ENCODE measurements around the gene TMEM129.

TMEM129 gene

DNA sequence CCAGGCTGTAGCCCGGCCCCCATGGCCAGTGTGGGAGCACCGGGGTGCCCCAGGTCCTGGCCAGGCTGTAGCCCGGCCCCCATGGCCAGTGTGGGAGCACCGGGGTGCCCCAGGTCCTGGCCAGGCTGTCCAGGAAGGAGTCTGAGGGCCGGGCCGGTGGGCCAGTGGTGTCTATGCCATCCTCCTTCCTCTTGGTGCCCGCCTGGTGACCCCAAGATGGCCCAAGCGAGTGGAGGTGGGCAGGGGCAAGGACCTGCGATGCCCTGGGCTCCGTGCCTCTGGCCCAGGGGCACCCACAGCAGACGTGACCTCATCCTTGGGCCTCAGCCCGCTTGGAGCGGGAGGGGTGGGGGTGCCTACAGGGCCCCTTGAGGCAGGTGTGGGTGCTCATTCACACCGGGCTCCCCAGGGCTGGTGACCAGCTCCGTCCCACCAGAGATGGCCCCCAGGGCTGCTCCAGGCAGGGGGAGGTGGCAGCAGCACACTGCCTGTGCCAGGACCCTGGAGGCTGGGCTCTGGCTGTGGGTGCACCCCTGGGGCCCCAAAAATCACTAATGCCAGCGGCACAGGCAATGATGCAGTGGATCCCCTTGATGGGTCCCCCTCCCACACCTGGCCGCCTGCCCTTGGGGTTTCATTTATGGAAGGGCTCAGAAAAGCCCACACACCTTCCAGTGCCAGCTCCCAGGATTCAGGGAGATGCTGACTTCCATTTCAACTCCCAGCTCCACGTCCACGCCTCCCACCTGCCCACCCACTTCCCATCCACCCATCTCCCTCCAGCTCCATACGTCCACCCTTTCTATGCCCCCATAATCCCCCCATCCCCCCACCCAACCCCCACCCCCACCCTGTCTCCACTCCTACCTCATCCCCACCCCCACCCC, 36.0 kb upstream of the TMEM129 start:
- Histone ChIP-seq H3K4me3 (ENCODE audit: low read depth, low read length) (no peak overlapping the region), H3K9me3 (ENCODE audit: control insufficient read depth, insufficient read depth, low read depth, low read length) (no peaks in the 10 kb centered on the region), H3K4me1 (ENCODE audit: control insufficient read depth, insufficient read depth, low read length) (peaks cover 16% of the 10 kb centered on the region), H3K27me3 (ENCODE audit: control insufficient read depth, insufficient read depth, low read length) (peaks cover 1% of the 10 kb centered on the region; the same call in 1 of the 2 replicates), H3K27ac (ENCODE audit: low read depth, low read length) (no peak overlapping the region), H3K36me3 (ENCODE audit: control insufficient read depth, insufficient read depth, low read length) (no peaks in the 10 kb centered on the region), H3K9ac (ENCODE audit: low read length) (no peak overlapping the region)

DNA sequence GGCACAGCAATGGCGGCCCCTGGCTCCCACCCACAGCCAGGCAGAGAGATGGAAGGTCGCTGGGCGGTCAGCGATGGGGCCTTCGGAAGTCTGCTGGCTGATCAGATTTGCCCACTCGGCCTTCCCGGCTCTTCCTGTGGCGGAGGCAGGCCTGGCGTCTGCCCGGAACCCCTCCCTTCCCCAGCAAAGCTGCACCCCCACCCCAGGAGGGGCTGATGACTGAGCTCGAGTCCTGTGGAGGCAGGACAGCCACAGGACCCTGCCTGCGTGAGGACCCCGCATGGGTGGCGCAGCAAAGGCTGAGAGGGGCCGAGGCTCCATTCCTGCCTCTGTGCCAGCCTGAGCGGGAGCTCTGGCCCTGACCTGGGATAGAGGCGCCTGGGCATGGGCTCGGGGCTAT, 35.0 kb upstream of the TMEM129 start:
- H3K4me3 ChIP-seq (ENCODE audit: low read depth, low read length) = no peak overlapping the region

DNA sequence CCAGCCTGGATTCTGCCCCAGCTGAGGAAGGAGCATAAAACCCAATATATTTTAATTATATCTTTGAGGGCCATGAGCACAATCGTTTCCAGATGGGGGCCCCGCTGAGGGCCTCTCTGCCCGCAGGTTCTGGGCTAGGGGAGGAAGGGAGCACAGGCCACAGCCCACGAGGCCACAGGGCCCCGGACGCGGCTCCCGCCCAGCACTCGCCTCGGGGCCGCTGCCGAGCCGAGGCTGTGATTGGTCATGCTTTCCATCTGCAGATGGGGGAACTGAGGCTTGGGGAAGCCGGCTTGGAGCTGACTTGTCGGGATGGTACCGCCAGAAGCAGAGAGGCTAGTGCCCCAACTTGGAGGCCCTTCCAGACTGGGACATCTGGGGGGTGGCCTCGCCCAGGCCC, 34.2 kb upstream of the TMEM129 start:
- no peaks in the 10 kb centered on the region for H3K27me3 ChIP-seq (ENCODE audit: control insufficient read depth, insufficient read depth, low read length)
- no peak overlapping the region for H3K9ac ChIP-seq (ENCODE audit: low read length)
- H3K4me1 ChIP-seq (ENCODE audit: control insufficient read depth, insufficient read depth, low read length) = peaks cover 23% of the 10 kb centered on the region
- H3K4me3 ChIP-seq (ENCODE audit: low read depth, low read length) = no peak overlapping the region
- no peaks in the 10 kb centered on the region for H3K36me3 ChIP-seq (ENCODE audit: control insufficient read depth, insufficient read depth, low read length)
- H3K9me3 ChIP-seq (ENCODE audit: control insufficient read depth, insufficient read depth, low read depth, low read length) = no peaks in the 10 kb centered on the region
- no peak overlapping the region for H3K27ac ChIP-seq (ENCODE audit: low read depth, low read length)

More for the DNA sequence above, 35.0 kb upstream of the TMEM129 start:
- H3K27ac ChIP-seq (ENCODE audit: low read depth, low read length) = no peak overlapping the region
- no peak overlapping the region for H3K9ac ChIP-seq (ENCODE audit: low read length)
- H3K4me1 ChIP-seq (ENCODE audit: control insufficient read depth, insufficient read depth, low read length) = peaks cover 23% of the 10 kb centered on the region
- H3K36me3 ChIP-seq (ENCODE audit: control insufficient read depth, insufficient read depth, low read length) = no peaks in the 10 kb centered on the region
- H3K27me3 ChIP-seq (ENCODE audit: control insufficient read depth, insufficient read depth, low read length) = no peaks in the 10 kb centered on the region
- H3K9me3 ChIP-seq (ENCODE audit: control insufficient read depth, insufficient read depth, low read depth, low read length) = no peaks in the 10 kb centered on the region

DNA sequence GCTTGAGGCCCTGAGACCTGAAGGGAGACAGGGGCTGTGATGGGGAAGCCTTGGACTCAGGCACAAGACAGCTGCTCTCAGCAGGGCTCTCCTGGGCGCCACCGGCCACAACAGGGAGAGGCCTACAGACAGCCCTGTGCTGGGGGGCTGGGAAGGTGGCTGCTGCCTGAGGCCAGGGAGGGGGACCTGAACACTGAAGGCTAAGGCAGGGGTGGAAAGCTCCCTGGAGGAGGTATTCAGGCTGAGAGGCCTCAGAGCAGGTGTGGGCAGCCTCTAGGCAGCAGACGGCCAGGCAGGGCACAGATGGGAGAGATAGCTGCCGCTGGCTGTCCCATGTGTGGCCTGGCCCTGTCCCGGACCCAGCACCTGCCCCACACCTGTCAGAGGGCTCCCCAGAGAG, 33.2 kb upstream of the TMEM129 start:
- Histone ChIP-seq H3K9ac (ENCODE audit: low read length) (no peak overlapping the region), H3K36me3 (ENCODE audit: control insufficient read depth, insufficient read depth, low read length) (no peaks in the 10 kb centered on the region), H3K9me3 (ENCODE audit: control insufficient read depth, insufficient read depth, low read depth, low read length) (no peaks in the 10 kb centered on the region), H3K27ac (ENCODE audit: low read depth, low read length) (no peak overlapping the region), H3K27me3 (ENCODE audit: control insufficient read depth, insufficient read depth, low read length) (no peaks in the 10 kb centered on the region), H3K4me1 (ENCODE audit: control insufficient read depth, insufficient read depth, low read length) (peaks cover 26% of the 10 kb centered on the region), H3K4me3 (ENCODE audit: low read depth, low read length) (no peak overlapping the region)

DNA sequence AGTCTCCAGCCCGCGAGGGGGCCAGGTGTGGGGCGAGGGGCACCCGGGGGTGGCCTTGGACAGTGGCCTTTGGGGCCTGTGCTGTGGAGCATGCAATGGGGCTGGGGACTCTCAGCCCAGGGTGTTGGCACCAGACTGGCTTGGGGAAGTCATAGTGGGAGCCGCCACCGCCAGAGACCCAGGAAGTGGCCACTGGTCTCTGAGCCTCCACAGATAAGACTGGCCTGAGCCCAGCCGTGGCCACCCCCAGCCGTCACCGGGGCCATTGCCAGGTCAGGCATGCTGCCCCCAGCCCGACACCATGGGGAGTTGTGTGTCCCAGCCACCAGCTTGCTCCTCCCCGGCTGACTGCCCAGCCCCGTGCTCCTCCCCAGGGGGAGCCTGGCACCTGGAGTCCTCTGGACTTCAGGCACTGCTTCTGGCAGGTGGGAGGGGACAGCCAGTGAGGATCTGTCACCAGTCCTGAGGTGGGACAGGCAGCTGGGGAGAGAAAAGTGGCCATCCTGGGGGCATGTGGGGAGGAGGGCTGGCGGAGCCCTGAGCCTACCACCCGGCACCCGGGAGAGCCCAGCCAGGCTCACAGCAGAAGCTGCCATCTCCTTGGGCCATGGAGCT, 32.7 kb upstream of the TMEM129 start:
- no peaks in the 10 kb centered on the region for H3K9me3 ChIP-seq (ENCODE audit: control insufficient read depth, insufficient read depth, low read depth, low read length)
- H3K9ac ChIP-seq (ENCODE audit: low read length) = no peak overlapping the region
- H3K27me3 ChIP-seq (ENCODE audit: control insufficient read depth, insufficient read depth, low read length) = no peaks in the 10 kb centered on the region
- no peaks in the 10 kb centered on the region for H3K36me3 ChIP-seq (ENCODE audit: control insufficient read depth, insufficient read depth, low read length)
- no peak overlapping the region for H3K27ac ChIP-seq (ENCODE audit: low read depth, low read length)
- peaks cover 26% of the 10 kb centered on the region for H3K4me1 ChIP-seq (ENCODE audit: control insufficient read depth, insufficient read depth, low read length)
- H3K4me3 ChIP-seq (ENCODE audit: low read depth, low read length) = no peak overlapping the region

DNA sequence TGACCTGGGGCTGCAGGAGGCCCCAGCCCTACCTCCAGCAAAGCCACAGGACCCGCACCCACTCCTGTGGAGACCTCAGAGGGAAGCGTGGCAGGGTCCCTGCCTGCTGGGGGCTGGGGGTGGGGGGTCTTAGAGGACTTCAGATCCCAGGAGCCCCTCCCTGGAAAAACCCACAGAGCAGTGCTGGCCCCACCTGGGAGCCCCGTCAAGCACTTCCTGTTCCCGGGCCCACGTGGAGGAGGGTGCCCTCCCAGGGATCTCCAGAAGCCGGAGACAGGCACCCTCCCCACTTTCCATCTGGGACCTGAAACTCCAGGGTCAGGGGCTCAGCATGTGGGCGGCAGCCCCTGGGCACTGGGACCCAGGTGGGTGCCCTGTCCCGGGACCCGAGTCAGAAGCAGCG, 32.2 kb upstream of the TMEM129 start:
- Histone ChIP-seq H3K27ac (ENCODE audit: low read depth, low read length) (no peak overlapping the region), H3K4me3 (ENCODE audit: low read depth, low read length) (no peak overlapping the region), H3K27me3 (ENCODE audit: control insufficient read depth, insufficient read depth, low read length) (no peaks in the 10 kb centered on the region), H3K9ac (ENCODE audit: low read length) (no peak overlapping the region), H3K36me3 (ENCODE audit: control insufficient read depth, insufficient read depth, low read length) (no peaks in the 10 kb centered on the region), H3K9me3 (ENCODE audit: control insufficient read depth, insufficient read depth, low read depth, low read length) (no peaks in the 10 kb centered on the region), H3K4me1 (ENCODE audit: control insufficient read depth, insufficient read depth, low read length) (peaks cover 28% of the 10 kb centered on the region)

DNA sequence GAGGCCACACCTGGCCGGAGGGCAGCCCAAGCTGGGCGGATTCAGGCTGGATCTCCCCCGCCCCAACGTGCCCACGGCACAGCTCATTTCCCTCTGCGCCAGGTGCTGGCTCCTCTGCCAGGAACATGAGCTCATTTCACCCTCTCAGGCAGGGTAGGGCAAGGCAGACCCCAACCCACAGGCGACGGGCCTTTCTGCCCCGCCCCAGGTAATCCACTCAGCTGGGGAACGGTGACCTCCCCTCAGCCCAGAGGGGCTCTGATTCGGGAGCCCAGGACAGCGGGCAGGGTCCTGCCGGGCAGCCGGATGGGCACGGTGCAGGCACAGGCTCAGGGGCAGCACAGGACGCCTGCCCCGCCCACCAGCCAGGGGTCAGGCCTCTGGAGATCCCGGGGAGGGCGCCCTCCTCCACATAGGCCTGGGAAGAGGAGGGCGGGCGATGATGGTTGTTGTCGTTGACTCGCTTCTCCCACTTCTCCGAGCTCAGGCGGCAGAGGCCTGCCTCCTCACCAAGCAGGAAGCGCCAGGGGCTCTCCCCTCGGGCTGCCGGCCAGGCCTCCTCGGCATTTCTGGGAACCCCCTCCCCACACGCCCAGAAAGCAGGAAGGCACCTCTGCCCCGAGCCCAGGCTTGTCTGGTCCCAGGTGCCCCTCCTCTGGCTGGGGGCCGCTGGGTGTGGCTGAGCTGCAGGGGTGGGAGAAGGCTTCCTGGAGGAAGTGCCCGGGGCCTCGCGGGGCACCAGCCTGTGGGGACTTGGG, 31.3 kb upstream of the TMEM129 start:
- no peaks in the 10 kb centered on the region for H3K9me3 ChIP-seq (ENCODE audit: control insufficient read depth, insufficient read depth, low read depth, low read length)
- no peak overlapping the region for H3K9ac ChIP-seq (ENCODE audit: low read length)
- no peak overlapping the region for H3K4me3 ChIP-seq (ENCODE audit: low read depth, low read length)
- H3K36me3 ChIP-seq (ENCODE audit: control insufficient read depth, insufficient read depth, low read length) = no peaks in the 10 kb centered on the region
- no peak overlapping the region for H3K27ac ChIP-seq (ENCODE audit: low read depth, low read length)
- peaks cover 27% of the 10 kb centered on the region for H3K4me1 ChIP-seq (ENCODE audit: control insufficient read depth, insufficient read depth, low read length)
- 0 out of 2 replicates have a peak, but pooled peaks cover 2% of the 10 kb centered on the region for H3K27me3 ChIP-seq (ENCODE audit: control insufficient read depth, insufficient read depth, low read length)

DNA sequence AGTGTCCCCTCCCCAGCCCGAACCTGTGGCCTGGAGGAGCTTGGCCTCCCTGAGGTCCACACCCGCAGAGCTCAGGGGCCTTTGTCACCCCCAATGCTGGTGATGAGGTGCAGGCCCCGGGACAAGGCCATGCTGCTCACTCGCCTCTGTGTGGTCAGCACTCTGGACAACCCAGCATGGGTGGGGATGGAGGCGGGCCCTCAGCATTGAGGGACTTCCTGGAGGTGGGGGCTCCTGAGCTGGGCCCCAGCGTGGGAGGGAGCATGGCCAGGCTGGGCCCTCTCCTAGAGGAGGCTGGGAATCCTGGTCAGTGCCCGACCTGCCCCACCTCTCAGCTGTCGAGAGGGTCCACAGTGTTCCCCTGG, 30.8 kb upstream of the TMEM129 start:
- no peak overlapping the region for H3K4me3 ChIP-seq (ENCODE audit: low read depth, low read length)
- H3K36me3 ChIP-seq (ENCODE audit: control insufficient read depth, insufficient read depth, low read length) = no peaks in the 10 kb centered on the region
- peaks cover 27% of the 10 kb centered on the region for H3K4me1 ChIP-seq (ENCODE audit: control insufficient read depth, insufficient read depth, low read length)
- H3K9me3 ChIP-seq (ENCODE audit: control insufficient read depth, insufficient read depth, low read depth, low read length) = no peaks in the 10 kb centered on the region
- no peak overlapping the region for H3K9ac ChIP-seq (ENCODE audit: low read length)
- no peak overlapping the region for H3K27ac ChIP-seq (ENCODE audit: low read depth, low read length)
- H3K27me3 ChIP-seq (ENCODE audit: control insufficient read depth, insufficient read depth, low read length) = 0 out of 2 replicates have a peak, but pooled peaks cover 2% of the 10 kb centered on the region

DNA sequence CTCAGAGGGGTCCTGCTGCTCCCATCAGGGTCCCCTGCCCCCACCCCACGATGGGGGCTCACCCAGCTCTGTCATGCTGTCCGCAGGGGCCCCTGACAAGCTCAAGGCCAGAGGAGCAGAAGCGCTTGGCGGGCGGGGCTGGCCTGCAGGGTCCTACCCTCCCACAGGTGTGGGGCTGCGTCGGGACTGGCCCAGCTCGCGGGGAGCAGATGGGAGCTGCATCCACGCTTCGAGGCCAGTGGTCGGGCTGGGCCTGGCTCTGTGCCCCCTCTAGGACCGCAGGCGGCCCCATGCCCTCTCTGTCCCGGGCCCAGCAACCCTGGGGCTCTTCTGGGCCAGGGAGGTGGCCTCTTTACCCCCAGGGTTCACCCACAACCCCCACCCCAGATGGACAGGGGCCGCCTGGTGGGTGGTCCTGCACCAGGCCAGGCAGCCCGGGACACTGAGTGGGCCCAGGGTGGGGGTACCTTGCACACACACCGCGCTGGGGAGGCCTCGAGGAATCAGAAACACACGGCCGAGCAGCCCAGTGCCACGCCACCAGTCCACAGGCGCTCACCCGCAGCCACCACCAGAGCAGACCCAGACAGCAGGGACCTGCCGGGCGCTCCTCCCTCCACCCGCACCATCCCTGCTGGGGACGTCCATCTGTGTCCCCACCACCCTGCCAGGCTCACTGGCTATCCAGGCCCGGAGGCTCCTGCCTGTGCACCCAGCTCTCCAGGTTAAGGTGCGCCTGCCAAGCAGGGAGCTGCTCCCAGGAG, 30.2 kb upstream of the TMEM129 start:
- no peak overlapping the region for H3K27ac ChIP-seq (ENCODE audit: low read depth, low read length)

DNA sequence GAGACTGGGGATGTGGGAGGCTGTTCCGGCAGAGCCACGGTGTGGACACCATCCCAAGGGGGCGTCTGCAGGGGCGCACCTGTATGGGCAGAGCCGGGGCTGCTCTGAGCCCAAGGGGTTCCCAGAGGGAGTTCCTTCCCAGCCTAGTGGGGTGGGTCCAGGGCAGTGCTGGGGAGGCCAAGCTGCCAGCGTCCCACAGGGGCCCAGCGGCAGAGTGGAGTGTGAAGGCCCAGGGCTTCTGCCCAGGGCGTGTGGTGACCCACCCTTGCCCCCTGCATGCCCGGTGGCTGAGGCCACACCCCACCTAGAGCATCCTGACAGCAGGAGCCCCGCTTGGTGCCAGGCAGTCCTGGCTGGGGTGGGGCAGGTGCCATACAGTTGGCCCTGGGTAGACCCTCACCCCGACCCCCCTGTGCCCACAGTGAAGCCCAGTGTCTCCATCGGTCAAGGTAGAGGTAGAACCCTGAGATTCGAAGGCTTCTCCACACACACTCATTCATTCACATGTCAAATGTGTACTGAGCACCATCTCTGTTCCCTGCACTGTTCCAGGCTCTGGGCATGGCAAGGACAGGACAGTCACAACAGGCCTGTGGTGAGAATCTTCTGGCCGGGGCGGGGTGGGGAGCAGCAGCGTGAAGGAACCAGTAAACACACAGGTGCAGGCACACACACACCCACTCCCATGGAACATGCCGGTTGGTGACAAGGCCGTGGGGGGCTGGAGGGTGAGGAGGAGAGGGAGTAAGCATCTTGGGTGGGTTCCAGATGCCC, 29.4 kb upstream of the TMEM129 start:
- H3K4me3 ChIP-seq (ENCODE audit: low read depth, low read length) = no peak overlapping the region
- H3K9me3 ChIP-seq (ENCODE audit: control insufficient read depth, insufficient read depth, low read depth, low read length) = no peaks in the 10 kb centered on the region
- 0 out of 2 replicates have a peak, but pooled peaks cover 2% of the 10 kb centered on the region for H3K27me3 ChIP-seq (ENCODE audit: control insufficient read depth, insufficient read depth, low read length)
- H3K27ac ChIP-seq (ENCODE audit: low read depth, low read length) = no peak overlapping the region
- no peak overlapping the region for H3K9ac ChIP-seq (ENCODE audit: low read length)
- no peaks in the 10 kb centered on the region for H3K36me3 ChIP-seq (ENCODE audit: control insufficient read depth, insufficient read depth, low read length)
- H3K4me1 ChIP-seq (ENCODE audit: control insufficient read depth, insufficient read depth, low read length) = peaks cover 27% of the 10 kb centered on the region

More for the DNA sequence above, 30.2 kb upstream of the TMEM129 start:
- peaks cover 27% of the 10 kb centered on the region for H3K4me1 ChIP-seq (ENCODE audit: control insufficient read depth, insufficient read depth, low read length)
- no peaks in the 10 kb centered on the region for H3K9me3 ChIP-seq (ENCODE audit: control insufficient read depth, insufficient read depth, low read depth, low read length)
- H3K27me3 ChIP-seq (ENCODE audit: control insufficient read depth, insufficient read depth, low read length) = 0 out of 2 replicates have a peak, but pooled peaks cover 2% of the 10 kb centered on the region
- no peaks in the 10 kb centered on the region for H3K36me3 ChIP-seq (ENCODE audit: control insufficient read depth, insufficient read depth, low read length)
- no peak overlapping the region for H3K9ac ChIP-seq (ENCODE audit: low read length)
- H3K4me3 ChIP-seq (ENCODE audit: low read depth, low read length) = no peak overlapping the region
